Prostate gland (tissue), 2 donors: ENCODE measurements around the gene CTDP1.

Source experiments
- CTCF ChIP-seq, 4 experiments: fragments of 200-600 bp in 2 of 4; fragments of 450-650 bp in 2 of 4; sonication (generic) in 2 of 4; IDR thresholded peaks; 1 replicate in 3 of 4; 2 replicates in 1 of 4; pipeline ENCODE4 v1.5.1; 2016 to 2019; ENCODE audit warnings: antibody characterized with exemption in 4 of 4, mild to moderate bottlenecking in 2 of 4, moderate library complexity in 2 of 4
- POLR2A ChIP-seq: fragments of 450-650 bp; IDR thresholded peaks from one replicate; pipeline ENCODE4 v1.6.1; 2016; ENCODE audit warnings: antibody characterized with exemption, mild to moderate bottlenecking

GRCh38 chr18:79795446-79795845, 115.8 kb downstream of the CTDP1 start:
- TF ChIP-seq CTCF (IDR thresholded peaks at IDR 0.05) (no peak), POLR2A (no peak)
